HG02571 (cell line): ENCODE data around the gene METTL26.
A peak's percentile ranks its signal among the peaks of the same experiment; 100 is the strongest.

ENCODE experiments used
- ATAC-seq: cut with Tn5 transposase; IDR thresholded peaks from one replicate; pipeline ENCODE4 v1.9.1; 2021; ENCODE audit warnings: mild to moderate bottlenecking, moderate library complexity; ENCODE audit not compliant: unreplicated experiment

METTL26 gene

DNA sequence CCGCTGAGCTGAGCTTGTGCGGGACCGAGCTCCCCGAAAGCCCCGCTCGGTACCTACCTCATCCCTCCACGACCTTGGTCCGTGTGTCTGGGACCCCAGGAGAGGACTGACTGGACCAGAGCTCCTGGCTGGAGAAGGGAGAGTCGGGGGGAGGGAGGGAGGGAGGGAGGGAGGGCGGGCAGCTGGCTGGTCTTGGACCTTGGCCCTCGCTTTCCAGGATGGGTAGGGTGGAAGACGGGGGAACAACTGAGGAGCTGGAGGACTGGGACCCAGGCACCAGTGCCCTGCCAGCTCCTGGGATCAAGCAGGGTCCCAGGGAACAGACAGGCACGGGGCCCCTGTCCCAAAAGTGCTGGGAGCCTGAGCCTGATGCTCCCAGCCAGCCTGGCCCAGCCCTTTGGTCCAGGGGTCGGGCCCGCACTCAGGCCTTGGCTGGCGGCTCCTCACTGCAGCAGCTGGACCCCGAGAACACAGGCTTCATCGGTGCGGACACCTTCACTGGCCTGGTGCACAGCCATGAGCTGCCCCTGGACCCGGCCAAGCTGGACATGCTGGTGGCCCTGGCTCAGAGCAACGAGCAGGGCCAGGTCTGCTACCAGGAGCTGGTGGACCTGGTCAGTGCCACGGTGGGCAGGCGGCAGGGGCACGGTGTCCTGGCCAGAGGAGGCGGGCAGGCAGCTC is 39.9 kb upstream of the METTL26 start:
- ATAC-seq: no peak

DNA sequence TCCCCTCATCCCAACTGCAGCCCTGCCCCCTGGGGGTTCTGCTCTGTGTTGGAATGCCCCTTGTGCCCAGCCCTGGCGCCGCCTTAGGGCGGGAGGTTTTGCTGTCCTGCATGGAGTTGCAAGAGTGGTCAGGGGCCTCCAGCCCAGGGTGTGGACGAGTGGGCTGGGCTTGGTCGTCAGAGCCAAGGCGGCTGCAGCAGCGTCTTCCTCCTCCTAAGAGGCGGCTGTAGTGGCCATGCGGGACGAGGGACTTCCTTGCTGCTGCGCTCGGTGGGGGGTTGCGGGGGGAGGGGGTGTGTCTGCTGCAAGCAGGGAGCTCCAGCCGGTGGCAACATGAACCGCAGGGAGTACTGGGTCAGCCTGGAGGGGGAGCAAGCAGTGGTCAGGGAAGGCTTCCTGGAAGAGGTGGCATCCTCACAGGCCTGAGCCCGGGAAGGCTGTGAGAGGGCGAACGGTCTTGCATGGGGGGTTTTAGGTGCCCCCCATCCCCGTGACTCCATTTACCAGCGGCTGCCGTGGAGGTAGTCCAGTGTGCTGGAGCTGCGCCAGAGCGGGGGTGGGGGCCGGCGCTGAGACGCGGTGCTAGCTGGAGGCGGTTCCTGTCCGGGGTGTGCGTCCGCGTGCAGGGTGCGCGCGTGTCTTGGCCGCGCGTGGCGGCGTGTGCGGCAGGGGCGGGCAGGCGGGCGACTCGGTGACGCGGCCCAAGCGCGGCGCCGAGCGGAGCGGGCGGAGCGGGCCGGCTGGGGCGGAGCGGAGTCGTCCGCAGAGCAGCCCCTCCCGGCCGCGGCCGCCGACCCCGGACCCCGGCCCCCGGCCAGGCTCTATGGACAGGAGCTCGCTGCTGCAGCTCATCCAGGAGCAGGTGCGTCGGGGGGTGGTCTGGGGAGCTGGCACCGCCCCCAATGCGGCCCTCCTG is 39.1 kb upstream of the METTL26 start, which contains the start of gene RHBDL1:
RHBDL1 (plus strand) TSS at position 704 of the 916 bp plus-strand sequence; CDS start at position 824, 120 bp downstream.
- ATAC-seq: no peak

- ATAC-seq: no peak
These were observed 38.2 kb upstream of the METTL26 start for GRCh38 chr16:674214-674881.

DNA sequence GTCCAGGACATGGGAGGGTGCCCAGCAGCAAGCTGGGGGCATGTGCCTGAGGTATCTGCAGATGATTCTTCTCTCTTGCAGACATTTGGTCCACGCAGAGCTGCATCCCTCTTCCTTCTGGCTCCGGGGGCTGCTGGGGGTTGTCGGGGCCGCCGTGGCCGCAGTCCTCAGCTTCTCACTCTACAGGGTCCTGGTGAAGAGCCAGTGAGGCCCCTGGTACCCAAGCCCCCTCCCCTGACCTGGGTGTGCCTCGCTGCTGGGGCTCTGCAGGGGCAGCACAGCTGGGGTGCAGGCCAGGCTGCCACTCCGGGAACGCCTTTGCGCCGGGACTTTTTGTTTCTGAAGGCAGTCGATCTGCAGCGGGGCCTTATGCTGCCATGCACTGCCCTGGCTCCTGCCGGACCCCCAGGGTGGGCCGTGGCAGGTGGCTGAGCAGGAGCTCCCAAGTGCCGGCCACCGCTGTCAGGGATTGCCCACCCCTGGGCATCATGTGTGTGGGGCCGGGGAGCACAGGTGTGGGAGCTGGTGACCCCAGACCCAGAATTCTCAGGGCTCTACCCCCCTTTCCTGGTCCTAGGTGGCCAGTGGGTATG is 37.4 kb upstream of the METTL26 start:
- no peak for ATAC-seq

DNA sequence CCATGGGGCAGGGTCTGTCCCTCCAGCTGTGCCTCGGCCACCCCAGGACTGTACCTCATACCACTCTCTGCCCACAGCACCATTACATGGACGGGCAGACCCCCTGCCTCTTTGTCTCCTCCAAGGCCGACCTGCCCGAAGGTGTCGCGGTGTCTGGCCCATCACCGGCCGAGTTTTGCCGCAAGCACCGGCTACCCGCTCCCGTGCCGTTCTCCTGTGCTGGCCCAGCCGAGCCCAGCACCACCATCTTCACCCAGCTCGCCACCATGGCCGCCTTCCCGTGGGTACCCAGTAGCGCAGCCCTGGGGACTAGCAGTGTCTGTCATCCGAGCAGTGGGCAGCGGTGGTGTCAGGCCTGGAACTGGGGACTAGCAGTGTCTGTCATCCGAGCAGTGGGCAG is 36.7 kb upstream of the METTL26 start:
- ATAC-seq: no peak

GRCh38 chr16:672371-672770 is 36.3 kb upstream of the METTL26 start:
- no peak for ATAC-seq

DNA sequence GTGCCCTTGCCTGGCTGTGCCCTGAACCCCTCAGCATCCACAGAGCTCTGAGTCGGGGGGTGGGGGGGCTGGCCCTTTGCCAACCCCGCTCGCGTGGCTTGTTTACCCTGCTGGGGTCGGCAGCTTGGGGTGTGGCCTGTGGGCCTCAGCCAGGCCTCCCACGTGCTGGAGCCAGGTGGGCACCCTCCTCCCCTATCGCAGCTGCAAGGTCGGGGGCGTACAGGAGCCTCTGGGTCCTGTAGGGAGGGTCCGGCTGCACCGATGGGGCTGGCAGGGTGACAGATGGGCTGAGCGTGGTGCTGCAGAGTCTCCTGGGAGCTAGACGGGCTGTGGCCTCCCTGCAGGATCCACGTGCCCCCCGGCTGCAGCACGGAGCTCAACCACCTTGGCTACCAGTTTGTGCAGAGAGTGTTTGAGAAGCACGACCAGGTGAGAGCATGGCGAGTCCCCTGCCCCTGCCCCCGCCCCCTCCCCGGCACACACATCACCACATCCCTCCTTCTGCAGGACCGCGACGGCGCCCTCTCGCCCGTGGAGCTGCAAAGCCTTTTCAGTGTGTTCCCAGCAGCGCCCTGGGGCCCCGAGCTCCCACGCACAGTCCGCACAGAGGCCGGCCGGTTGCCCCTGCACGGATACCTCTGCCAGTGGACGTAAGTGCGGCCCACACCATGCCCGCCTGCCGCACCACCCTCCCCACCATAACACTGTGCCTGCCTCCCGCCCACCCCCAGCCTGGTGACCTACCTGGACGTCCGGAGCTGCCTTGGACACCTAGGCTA is 35.4 kb upstream of the METTL26 start:
- no peak for ATAC-seq

DNA sequence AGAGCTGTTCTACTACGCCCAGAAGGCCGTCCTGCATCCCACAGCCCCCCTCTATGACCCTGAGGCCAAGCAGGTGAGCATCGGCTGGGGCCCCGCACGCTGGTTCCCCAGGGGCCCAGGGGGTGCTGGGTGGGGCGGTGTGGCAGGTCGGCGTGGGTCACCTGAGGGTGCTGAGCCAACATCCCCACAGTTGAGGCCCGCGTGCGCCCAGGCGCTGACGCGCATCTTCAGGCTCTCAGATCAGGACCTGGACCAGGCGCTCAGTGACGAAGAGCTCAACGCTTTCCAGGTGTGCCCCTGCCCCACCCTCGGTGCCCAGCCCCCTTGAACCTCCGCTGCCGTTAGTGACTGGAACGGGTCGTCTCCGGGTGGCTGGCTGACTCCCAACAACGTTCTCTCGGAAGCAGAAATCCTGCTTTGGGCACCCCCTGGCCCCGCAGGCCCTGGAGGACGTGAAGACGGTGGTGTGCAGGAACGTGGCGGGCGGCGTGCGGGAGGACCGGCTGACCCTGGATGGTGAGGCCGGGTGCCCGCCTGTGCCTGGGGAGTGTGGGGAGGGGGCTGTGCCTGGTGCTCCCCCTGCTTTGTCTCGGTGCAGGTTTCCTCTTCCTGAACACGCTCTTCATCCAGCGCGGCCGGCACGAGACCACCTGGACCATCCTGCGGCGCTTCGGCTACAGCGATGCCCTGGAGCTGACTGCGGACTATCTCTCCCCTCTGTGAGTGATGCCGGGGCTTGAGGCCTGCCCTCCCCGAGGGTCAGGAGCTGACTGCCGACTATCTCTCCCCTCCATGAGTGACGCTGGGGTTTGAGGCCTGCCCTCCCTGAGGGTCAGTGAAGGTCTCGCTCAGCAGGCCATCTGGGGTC is 34.6 kb upstream of the METTL26 start:
- no peak for ATAC-seq

- no peak for ATAC-seq
These were observed 33.6 kb upstream of the METTL26 start for GRCh38 chr16:669666-670065.

DNA sequence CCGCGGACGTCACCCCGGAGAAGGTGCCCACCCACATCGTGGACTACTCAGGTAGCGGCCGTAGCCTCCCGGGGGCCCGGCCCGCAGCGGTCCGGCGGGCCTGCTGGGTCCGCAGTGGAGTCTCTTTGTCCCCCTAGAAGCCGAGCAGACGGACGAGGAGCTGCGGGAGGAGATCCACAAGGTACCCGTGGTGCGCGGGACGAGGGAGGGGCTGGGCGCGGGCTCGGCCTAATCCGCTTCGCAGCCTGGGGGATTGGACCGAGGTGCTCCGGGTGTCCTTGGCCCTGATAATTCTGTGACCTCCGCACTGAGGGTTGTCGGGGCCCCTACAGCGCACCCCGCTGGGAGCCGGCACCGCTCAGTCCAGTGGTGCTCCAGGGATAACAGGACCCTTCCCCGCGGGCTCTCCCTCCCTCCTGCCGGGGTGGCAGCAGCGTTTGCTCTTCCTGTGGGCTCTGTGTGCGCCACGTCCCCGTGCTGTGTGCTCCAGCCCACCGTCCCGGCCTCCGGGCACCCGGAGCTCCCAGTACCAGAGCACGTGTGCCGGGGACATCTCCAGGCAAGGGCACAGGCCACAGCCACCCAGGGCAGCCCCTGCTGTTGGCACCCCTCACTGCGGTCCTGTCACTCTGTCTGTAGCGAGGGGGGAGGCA is 32.5 kb upstream of the METTL26 start:
- no peak for ATAC-seq

DNA sequence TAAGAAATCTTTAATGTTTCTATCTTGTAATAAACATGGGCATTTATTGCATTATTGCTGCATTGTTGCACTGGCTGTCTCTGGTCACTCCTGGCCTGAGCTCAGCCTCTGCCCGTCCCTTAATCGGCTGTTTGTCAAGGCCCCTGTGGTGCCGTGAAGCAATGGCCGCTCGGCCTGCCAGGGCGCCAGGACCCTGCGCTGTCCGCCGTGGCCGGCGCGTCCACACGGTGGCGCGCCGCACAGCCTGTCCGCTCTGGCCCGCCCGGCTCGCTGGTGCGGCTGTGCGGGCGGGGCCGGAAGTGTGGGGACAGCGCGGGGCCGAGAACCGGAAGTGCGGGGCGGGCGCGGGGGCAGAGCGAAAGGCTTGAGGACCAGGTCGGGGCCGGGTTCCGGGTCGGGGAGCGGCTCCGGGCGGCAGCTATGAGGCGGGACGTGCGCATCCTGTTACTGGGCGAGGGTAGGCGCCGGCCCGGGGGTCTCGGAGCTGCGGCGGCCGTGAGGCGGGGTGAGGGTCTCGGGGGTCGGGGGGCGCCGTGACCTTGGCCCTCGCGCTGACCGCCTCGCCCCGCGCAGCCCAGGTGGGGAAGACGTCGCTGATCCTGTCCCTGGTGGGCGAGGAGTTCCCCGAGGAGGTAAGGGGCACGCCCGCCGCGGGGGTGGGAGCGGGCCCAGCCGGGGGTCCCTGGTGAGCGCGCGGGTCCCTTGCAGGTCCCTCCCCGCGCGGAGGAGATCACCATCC is 31.8 kb upstream of the METTL26 start, which contains the start of gene RHOT2:
RHOT2 (plus strand) TSS at position 353 of the 739 bp plus-strand sequence; CDS start at position 421, 68 bp downstream.
- peak; percentile 73 for ATAC-seq

DNA sequence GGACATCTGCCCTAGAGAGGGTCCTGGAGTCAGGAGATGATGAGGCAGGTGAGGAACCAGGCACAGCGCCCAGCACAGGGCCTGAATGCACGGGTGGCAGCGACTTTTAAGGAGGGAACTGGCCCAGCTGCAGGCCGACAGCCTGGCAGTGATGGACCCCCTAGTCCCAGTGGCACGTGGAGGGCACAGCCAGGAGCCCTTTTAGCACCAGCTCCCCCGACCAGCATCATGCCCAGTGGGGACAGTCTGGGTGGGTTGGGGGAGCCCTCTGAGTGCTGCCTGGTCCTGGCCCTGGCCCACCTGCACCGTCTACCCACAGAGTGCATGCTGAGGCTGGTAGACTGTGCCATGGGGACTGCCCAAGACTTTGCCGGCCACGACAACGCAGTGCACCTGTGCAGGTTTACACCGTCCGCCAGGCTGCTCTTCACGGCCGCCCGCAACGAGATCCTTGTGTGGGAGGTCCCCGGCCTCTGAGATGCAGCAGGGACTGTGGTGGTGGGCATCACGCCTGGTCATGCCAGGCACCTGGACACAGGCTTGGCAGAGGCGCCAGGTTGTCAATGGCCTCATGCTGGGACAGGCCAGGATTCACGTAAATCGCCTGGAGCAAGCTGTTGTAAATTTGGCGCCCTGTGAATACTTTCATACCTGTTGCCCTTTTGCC is 31.1 kb upstream of the METTL26 start:
- no peak for ATAC-seq

DNA sequence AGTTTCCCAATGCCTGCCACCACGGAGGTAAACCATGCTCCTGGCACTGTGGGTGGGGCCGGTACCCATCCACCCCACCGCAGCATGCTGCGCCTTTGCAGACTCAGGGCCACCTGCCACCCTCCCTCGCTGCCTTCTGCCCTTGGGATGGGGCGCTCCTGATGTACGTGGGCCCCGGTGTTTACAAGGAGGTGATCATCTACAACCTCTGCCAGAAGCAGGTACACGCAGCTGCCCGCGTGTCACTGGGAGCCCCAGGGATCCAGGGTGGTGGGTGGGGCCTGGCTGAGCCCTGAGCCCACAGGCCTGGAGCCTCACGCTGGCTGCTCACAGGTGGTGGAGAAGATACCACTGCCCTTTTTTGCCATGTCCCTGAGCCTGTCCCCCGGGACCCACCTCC is 30.5 kb upstream of the METTL26 start:
- no peak for ATAC-seq

DNA sequence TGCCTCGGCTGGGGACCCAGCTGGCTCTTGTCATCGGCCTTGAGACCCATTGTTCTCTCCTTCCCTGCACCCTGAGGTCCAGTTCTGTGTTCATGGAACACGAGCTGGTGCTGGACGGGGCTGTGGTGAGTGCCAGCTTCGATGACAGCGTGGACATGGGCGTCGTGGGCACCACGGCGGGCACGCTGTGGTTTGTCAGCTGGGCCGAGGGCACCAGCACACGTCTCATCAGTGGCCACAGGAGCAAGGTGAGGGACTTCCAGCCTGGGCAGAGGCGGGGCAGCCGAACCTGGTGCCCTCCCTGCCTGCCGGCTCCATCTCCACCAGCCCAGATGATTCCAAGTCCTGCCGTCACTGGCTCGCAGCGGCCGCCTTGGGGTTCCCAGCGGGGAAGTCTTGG is 26.5 kb upstream of the METTL26 start:
- no peak for ATAC-seq

GRCh38 chr16:662095-662494 is 26.0 kb upstream of the METTL26 start:
- ATAC-seq: no peak

DNA sequence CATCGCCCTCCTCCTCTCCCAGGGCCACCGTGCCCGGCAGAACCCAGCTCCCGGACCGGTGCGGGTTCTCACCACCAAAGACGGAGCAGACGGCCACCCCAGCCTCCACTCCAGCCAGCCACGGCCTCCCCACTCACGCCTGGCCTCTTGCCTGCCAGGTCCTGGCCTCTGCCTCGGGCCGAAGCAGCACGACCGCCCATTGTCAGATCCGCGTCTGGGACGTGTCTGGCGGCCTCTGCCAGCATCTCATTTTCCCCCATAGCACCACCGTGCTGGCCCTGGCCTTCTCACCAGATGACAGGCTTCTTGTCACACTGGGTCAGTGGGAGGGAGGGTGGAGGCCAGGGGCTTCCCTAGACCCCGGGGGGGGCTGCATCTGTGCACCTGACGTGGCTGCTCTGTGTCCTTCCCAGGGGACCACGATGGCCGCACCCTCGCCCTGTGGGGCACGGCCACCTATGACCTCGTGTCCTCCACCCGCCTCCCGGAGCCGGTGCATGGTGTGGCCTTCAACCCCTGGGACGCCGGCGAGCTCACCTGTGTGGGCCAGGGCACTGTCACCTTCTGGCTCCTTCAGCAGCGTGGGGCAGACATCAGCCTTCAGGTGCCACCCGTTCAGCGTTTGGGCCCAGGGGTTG is 25.2 kb upstream of the METTL26 start:
- ATAC-seq: no peak
